Stimulated activated CD4-positive, alpha-beta T cell treated with anti-CD3 and anti-CD28 coated beads, Interleukin-4, amount 100 ng/mL, for 4 hours (primary cell): ENCODE data around the gene FIGLA.
"Not testable (repeated sequence)": the region's sequence is repeated elsewhere in the genome, so short reads cannot be mapped to it uniquely, and the experiment has no call there.

ENCODE experiments used
- DNase-seq, 2 experiments: peaks; one replicate each; pipeline ENCODE4 v3.0.0-alpha.2; 2020

FIGLA gene

GRCh38 chr2:70807828-70808118 is 17.3 kb upstream of the FIGLA start:
- no peak for DNase-seq

- no peak for DNase-seq
Measured at GRCh38 chr2:70807102-70807827, 16.8 kb upstream of the FIGLA start.

DNA sequence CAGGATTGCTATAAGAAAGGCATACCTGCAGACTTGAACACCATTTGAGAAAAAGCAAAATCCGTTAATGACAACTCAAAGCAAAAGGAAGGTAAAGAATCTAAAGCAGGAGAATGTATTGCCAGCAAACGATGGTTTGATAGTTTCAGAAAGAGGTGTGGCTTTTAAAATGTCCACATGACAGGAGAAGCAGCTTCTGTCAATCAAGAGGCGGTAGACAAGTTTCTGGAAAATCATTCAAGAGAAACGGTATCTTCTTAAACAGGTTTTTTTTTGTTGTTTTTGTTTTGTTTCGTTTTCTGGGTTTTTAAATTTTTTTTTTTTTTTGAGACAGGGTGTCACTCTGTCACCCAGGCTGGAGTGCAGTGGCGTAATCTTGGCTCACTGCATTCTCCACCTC is 16.2 kb upstream of the FIGLA start:
- DNase-seq = no peak

DNA sequence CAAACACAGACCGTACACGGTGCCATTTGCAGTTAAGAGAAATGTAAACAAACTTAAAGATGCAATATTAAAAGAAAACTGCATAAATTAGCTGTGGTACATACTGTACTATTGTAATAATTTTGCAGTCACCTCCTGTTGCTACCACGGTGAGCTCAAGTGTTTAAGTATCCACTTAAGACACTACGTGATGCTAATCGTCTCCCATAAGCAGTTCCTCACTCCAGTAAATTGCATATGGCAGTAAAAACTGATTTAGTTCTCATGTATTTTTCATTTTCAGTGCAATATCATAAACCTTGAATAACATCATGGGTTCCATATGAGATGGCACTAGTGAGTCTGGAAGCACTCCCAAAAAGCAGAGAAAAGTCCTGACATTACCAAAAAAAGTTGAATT is 15.6 kb upstream of the FIGLA start:
- no peak for DNase-seq

DNA sequence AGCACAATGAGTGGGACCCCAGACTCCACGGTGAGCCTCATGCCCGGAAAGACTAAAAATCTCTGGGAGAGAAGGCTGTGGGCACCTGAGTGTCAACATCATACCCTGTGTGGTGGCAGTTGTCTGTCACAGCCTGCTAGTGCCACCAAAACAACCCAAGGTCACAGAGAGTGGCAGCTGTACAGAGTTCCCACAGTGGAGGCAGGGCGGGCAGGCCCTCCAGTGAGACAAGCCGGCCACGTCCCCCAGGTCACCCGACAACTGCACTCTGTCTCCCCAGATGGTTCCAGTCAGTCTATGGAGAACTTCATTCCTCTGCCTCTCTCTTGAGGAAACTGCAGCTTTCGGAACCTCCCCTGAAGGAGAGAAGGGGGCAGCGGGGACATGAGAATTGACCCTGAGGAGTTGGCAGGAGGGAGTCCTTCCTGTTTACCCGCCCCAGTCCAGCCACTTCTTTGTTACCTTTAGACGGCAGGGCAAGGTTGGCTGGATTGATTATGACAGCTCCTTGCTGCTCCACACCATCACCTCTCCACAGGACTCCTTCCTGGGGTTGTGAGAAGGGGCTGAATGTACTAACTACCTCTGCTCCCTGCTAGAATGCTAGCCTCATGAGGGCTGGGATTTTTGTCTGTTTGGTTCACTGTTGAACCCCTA is 11.3 kb upstream of the FIGLA start:
- DNase-seq = no peak

DNA sequence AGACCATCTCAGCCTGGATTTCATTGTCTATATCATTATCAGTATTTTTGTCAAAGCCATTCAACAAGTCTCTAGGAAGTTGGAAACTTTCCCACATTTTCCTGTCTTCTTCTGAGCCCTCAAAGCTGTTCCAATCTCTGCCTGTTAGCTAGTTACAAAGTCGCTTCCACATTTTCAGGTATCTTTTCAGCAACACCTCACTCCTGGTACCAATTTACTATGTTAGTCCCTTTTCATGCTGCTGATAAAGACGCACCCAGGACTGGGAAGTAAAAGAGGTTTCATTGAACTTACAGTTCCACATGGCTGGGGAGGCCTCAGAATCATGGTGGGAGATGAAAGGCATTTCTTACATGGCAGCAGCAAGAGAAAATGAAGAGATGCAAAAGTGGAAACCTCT is 9.3 kb upstream of the FIGLA start:
- no peak for DNase-seq

GRCh38 chr2:70797996-70798395 is 7.6 kb upstream of the FIGLA start:
- not testable (repeated sequence) for DNase-seq

DNA sequence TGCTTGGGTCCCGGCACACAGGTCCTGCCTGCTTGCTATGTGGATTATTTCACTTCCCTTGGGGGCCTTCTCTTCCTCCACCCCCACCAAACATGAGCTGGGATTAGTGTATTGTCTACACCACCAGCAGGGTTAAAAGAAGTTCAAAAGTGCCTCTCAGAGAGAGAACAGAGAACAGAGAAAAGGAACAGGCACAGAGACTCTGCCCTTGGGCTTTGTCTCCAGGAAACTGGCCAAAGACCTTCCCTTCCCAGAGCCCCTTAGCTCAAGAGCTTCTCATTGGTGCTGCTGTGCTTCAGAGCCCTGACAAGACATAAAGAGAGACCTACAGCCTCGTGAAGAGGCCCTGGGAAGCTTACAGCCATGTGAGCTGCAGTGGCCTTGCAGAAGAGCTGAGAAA is 7.1 kb upstream of the FIGLA start:
- no peak for DNase-seq

- DNase-seq = no peak
Measured at GRCh38 chr2:70796262-70796661, 5.8 kb upstream of the FIGLA start.

DNA sequence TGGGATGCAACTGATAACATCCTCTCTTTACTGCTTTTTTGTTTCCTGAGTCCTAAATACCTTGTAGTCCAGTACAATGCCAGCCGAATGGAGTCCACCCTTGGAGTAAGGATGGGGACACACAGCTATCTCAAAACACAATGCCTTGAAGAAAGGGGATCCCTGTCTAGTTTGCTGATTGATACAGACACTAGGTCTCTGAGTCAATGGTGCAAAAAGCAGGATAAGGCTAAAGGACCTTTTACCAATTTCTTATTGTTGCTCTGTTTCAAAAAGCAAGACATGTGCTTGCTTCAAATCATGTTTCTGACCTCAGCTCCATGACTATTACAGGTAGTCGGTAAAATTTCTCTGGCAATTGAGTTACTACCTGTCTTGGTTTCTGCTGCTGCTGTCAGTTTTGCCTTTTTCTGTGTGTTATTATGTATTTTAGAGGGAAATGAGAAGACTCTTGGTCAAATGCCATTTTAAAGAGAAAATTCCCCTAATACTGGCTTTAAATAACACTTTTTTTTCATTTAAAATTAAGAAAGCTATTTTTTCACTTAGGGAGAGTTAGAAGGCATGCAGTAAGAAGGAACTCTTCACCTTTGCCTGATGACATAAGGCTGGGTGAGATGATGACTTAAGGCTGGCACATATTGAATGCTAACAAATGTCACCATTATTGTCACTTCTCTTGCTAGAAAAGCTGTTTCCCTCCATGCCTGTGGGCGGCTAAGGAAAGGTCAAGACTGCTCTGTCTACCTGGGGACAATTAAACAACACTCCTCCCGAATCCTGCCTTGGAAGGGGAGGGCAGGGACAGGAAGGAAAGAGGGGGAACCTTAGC is 4.9 kb upstream of the FIGLA start:
- no peak for DNase-seq

DNA sequence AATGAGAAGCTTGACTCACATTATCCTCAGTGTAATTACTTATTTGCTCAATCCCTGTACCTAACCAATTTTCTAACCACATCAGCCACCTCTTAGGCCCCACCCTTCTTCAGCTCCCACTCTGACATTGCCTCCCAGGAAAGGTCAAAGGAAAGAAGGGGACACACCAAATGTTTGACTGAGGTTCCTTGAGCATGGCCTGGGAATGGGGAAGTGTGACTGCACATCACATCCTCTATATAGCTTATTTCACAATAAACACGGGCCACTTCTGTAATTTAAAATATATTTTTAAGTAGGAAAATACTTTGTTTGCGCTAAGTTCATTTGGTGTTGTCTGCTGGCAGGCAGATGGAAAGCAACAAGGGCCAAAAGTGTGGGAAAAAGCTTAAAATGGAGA is 3.0 kb upstream of the FIGLA start:
- no peak for DNase-seq

DNA sequence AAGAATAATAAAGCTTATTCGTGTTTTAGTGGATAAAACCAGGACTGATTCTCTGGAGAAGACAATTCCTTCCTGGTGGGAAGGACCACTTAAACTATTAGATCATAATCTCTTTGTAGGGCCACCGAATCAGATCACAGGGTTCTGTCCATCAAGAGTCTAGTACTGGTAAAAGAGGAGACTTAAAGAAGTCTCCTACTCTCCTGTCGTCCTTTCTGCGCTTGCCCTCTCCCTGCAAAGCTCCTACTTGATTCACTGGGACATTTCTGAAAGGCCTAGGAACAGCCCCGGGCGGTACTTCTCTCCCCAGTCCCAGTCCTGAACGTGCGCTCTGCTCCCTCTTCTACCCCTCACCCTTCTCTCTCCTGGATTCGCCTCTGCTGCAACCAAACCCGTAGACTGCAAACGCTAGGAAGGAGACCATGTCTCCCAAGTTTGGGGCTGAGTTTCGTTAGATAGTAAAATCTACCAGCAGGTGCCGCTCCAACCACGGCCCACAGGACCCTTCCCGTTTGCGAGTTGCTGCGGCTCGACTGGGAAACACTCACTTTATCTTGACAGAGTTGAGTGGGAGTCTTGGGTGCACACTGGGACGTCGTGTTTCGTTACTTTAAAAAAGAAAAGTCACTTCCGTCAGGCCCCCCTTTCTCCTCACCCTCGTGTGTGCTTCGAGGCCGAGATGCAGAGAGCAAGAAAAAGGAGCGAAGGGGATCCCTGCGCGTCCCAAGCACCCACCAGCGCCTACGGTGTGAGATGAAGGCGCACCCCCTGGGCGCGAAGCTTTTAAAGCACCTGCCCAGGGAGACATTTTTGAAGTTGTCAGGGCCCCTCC is 923 bp downstream of the FIGLA start:
- peak; percentile 64 to 70 for DNase-seq

DNA sequence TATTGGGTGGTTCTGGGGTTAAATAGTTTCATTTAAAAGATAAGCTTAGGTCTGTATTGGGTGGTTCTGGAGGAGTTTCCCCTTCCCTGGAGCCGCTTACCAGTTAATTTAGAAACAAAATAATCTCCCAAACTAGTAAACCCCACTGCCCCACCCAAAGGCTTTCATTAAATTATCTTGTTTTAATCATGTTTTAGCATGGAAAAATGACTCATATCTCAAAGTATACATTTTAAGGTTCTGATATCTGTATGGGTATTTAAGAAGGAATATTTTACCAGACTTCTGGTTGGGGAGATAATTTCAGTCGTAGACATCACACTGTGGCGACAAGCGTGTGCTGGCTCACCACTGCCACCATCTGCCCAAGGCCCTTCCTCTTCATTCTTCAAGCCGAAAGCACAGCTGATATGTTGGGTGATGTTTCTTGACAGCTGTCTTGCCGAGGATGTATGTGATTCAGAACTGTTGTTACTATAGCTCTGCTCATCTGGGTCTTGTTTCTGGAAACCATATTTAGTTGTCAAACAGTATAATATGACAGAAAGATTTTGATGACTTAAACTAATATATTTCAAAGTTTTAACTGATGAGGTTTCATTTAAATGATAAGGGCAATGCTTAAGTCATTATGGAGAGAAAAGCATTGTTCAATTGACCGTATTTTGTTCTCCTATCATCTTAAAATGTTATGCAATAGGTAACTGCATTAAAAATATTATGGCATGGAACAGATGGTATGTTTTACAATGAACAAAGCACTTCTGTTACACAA is 5.1 kb downstream of the FIGLA start:
- peak; percentile 21 to 45 for DNase-seq

- DNase-seq = no peak
Measured at GRCh38 chr2:70784320-70784719, 6.1 kb downstream of the FIGLA start.

DNA sequence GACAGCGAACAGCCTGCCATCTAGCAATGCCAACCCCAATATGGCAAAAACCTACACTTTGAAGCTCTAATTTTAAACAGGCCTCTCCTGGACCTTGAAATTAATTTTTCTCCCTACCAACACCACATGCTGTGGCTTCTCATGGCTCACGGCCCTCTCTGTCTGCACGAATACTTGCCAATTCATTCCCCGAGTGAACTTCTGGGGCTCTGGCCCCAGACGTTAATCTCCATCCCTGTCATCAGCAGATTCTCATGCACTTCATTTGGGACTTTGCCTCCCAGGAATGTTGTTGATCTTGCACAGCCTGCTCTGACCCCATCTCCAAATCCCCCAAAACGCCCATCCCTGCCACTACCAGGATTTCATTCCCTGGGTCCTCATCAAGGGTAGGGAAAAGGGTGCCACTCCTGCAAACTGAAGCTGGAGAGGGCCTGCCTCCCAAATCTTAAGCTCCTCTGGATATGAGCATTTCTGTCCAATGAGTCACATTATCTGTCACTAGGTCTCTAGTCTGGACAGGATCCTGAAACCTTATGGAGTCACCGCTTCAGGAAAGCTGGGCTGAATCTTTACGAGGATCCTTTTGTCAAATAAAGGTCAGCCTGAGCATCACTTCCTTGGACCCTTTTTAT is 10.4 kb downstream of the FIGLA start:
- no peak for DNase-seq

GRCh38 chr2:70779491-70779890 is 11.0 kb downstream of the FIGLA start:
- no peak for DNase-seq

- no peak for DNase-seq
Measured at GRCh38 chr2:70778676-70779075, 11.8 kb downstream of the FIGLA start.

DNA sequence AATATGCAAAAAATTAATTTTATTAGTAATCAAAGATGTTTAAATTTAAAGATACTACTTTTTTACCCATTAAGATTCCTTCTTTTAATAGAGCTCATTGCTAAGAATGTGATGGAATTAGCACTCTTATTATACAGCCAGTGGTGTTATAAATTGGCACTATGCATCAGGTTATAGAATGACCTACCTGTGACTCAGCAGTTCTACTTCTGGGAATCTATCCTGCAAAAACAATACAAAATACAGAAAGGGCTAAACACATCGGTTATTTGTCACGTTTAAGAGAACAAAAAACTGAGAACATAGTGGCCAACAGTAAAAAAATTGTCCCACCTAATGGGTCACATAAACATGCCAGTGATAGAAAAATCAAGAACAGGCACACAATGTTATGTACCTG is 13.0 kb downstream of the FIGLA start:
- DNase-seq = no peak

DNA sequence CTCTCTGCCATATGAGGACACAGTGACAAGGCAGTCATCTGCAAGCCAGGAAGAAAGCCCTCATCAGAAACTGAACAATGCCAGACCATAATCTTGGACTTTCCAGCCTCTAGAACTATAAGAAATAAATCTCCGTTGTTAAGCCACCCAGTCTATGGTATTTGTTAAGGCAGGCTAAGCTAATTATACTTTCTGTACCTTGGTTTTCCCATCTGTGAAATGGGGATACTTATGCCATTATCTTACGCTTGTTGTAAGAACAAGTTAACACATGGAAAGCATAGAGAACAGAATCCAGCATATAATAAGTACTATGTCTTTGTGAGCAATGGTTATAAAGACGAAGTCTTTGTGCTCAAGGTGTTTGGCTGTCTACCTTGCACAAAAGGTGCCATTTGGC is 14.2 kb downstream of the FIGLA start:
- no peak for DNase-seq

- no peak for DNase-seq
Measured at GRCh38 chr2:70775141-70775540, 15.3 kb downstream of the FIGLA start.

- no peak for DNase-seq
Measured at GRCh38 chr2:70772486-70773155, 17.8 kb downstream of the FIGLA start.
